HCT116 (cell line): ENCODE measurements around the gene NRGN. TPM values are rescaled to one million over a fixed set of nuclear protein-coding genes. Genes with fewer than 3 reads are reported as not detected.

Experiments used
- ATAC-seq: fragments of 200-7000 bp; cut with Tn5 transposase; 2 replicates; pipeline ENCODE4 v1.9.1; 2020; ENCODE audit warnings: mild to moderate bottlenecking, moderate library complexity
- BruUV-seq: library from RNA; stranded (reverse); fragments of 400-500 nt; replicated peaks from 2 replicates; lab custom pipeline; 2021; lab: Mats Ljungman, UMichigan
- CTCF ChIA-PET: fragments of 300-600 bp; sonication (Branson Sonifier 250); formaldehyde crosslinking; loops from one replicate; lab custom pipeline; 2021; ENCODE audit warnings: antibody characterized with exemption; lab: Charles Lee
- POLR2A ChIA-PET: fragments of 300-600, 350-600 bp; sonication (Branson Sonifier 250); formaldehyde crosslinking; loops from one replicate; lab custom pipeline; 2021; ENCODE audit warnings: antibody characterized with exemption; lab: Charles Lee
- RAD21 ChIA-PET, 2 experiments: fragments of 300-600 bp; sonication (Branson Sonifier 250); formaldehyde crosslinking; loops; one replicate each; lab custom pipeline; 2023; ENCODE audit warnings: low total read pairs in 2 of 2; ENCODE audit not compliant: uncharacterized antibody in 2 of 2, unreplicated experiment in 2 of 2, low non-redundant PET in 1 of 2; lab: Charles Lee
- DNase-seq: peaks from one replicate; pipeline ENCODE4 v3.0.0-alpha.2; 2010; ENCODE audit warnings: low read depth, low spot score
- H2AFZ ChIP-seq: fragments of 200-600 bp; shearing (Covaris generic), sonication (generic); 2 replicates; pipeline ENCODE4 v1.6.1; 2017; ENCODE audit warnings: low read depth, mixed run types, mixed read lengths, antibody characterized with exemption, low read length; ENCODE audit not compliant: poor library complexity, severe bottlenecking
- H3K27ac ChIP-seq: 2 replicates; pipeline ENCODE4 v1.5.1; 2012; ENCODE audit warnings: low read depth, low read length
- H3K27me3 ChIP-seq: fragments of 200-600 bp; sonication (generic); 2 replicates; pipeline ENCODE4 v1.6.1; 2016; ENCODE audit warnings: mixed run types, low read length, mixed read lengths; ENCODE audit not compliant: insufficient read depth
- H3K36me3 ChIP-seq, 2 experiments: fragments of 200-500 bp in 1 of 2; fragments of 200-600 bp in 1 of 2; sonication (Bioruptor generic) in 1 of 2; sonication (generic) in 1 of 2; 2 replicates each; pipeline versions ENCODE4 v1.5.1 to v1.6.1; 2014 to 2016; ENCODE audit warnings: low read length in 2 of 2, inconsistent platforms in 1 of 2, mixed read lengths in 1 of 2, mixed run types in 1 of 2; ENCODE audit not compliant: insufficient read depth in 2 of 2, control insufficient read depth in 1 of 2
- H3K4me1 ChIP-seq, 2 experiments: fragments of 200-600 bp in 1 of 2; sonication (generic) in 1 of 2; 2 replicates each; pipeline versions ENCODE4 v1.5.1 to v1.6.1; 2012 to 2017; ENCODE audit warnings: low read length in 2 of 2, inconsistent platforms in 1 of 2, mild to moderate bottlenecking in 1 of 2, mixed read lengths in 1 of 2, mixed run types in 1 of 2, moderate library complexity in 1 of 2; ENCODE audit not compliant: insufficient read depth in 2 of 2, control insufficient read depth in 1 of 2
- H3K4me2 ChIP-seq: fragments of 200-600 bp; sonication (generic); 2 replicates; pipeline ENCODE4 v1.6.1; 2017; ENCODE audit warnings: mixed run types, low read length, mixed read lengths
- H3K4me3 ChIP-seq, 2 experiments: fragments of 200-600 bp in 1 of 2; sonication (generic) in 1 of 2; replicated peaks in 1 of 2; 2 replicates each; pipeline ENCODE4 v1.5.1; 2011 to 2016; ENCODE audit warnings: low read length in 2 of 2, control low read depth in 1 of 2, low read depth in 1 of 2, mild to moderate bottlenecking in 1 of 2, mixed read lengths in 1 of 2, mixed run types in 1 of 2
- H3K79me2 ChIP-seq: fragments of 200-600 bp; sonication (generic); 2 replicates; pipeline ENCODE4 v1.6.1; 2017; ENCODE audit warnings: mild to moderate bottlenecking, mixed run types, low read length, moderate library complexity, mixed read lengths; ENCODE audit not compliant: insufficient read depth
- H3K9ac ChIP-seq: fragments of 200-600 bp; sonication (generic); 2 replicates; pipeline ENCODE4 v1.6.1; 2016; ENCODE audit warnings: low read length, mixed read lengths
- H3K9me2 ChIP-seq: fragments of 200-600 bp; sonication (generic), shearing (Covaris generic); 2 replicates; pipeline ENCODE4 v1.6.1; 2017; ENCODE audit warnings: mixed run types, mild to moderate bottlenecking, moderate library complexity; ENCODE audit not compliant: insufficient read depth
- H3K9me3 ChIP-seq, 2 experiments: fragments of 200-500 bp in 1 of 2; fragments of 200-600 bp in 1 of 2; sonication (Bioruptor generic) in 1 of 2; sonication (generic) in 1 of 2; 2 replicates each; pipeline ENCODE4 v1.6.1; 2014 to 2017; ENCODE audit warnings: low read length in 2 of 2, mixed read lengths in 2 of 2, inconsistent platforms in 1 of 2, low read depth in 1 of 2, mild to moderate bottlenecking in 1 of 2, mixed run types in 1 of 2, moderate library complexity in 1 of 2; ENCODE audit not compliant: control insufficient read depth in 1 of 2, insufficient read depth in 1 of 2
- H4K20me1 ChIP-seq: fragments of 200-600 bp; sonication (generic), shearing (Covaris generic); 2 replicates; pipeline ENCODE4 v1.6.1; 2017; ENCODE audit warnings: mixed run types, mild to moderate bottlenecking, moderate library complexity; ENCODE audit not compliant: insufficient read depth
- CEBPB ChIP-seq: IDR thresholded peaks from 2 replicates; pipeline ENCODE4 v1.6.1; 2012; ENCODE audit warnings: low read depth
- EGR1 ChIP-seq: IDR thresholded peaks from 2 replicates; pipeline ENCODE4 v1.6.1; 2012; ENCODE audit warnings: low read depth
- EZH2 ChIP-seq: fragments of 200-600 bp; sonication (generic); IDR thresholded peaks from 2 replicates; pipeline ENCODE4 v1.6.1; 2017; ENCODE audit warnings: antibody characterized with exemption, mixed run types
- EZH2phosphoT487 ChIP-seq: fragments of 200-600 bp; IDR thresholded peaks from 2 replicates; pipeline ENCODE4 v1.6.1; 2018; ENCODE audit warnings: antibody characterized with exemption, borderline replicate concordance
- FOSL1 ChIP-seq: IDR thresholded peaks from 2 replicates; pipeline ENCODE4 v1.6.1; 2012; ENCODE audit warnings: low read depth
- JUND ChIP-seq: IDR thresholded peaks from 2 replicates; pipeline ENCODE4 v1.6.1; 2012
- POLR2A ChIP-seq: IDR thresholded peaks from 2 replicates; pipeline ENCODE4 v1.7.0; 2011; ENCODE audit warnings: borderline replicate concordance; ENCODE audit not compliant: insufficient read depth, insufficient read length; ENCODE audit errors: extremely low read depth
- POLR2AphosphoS5 ChIP-seq: IDR thresholded peaks from 2 replicates; pipeline ENCODE4 v1.6.1; 2011; ENCODE audit warnings: mild to moderate bottlenecking, low read depth, low read length, moderate library complexity
- RAD21 ChIP-seq: IDR thresholded peaks from 2 replicates; pipeline ENCODE4 v1.6.1; 2012; ENCODE audit warnings: low read depth, mild to moderate bottlenecking
- SP1 ChIP-seq: IDR thresholded peaks from 2 replicates; pipeline ENCODE4 v1.6.1; 2012; ENCODE audit warnings: low read depth
- SRF ChIP-seq: IDR thresholded peaks from 2 replicates; pipeline ENCODE4 v1.6.1; 2012; ENCODE audit warnings: low read depth
- TCF7L2 ChIP-seq: IDR thresholded peaks from 2 replicates; pipeline ENCODE4 v1.7.0; 2011; ENCODE audit warnings: borderline replicate concordance, inconsistent platforms; ENCODE audit not compliant: insufficient read depth, insufficient read length; ENCODE audit errors: extremely low read depth
- YY1 ChIP-seq: IDR thresholded peaks from 2 replicates; pipeline ENCODE4 v1.6.1; 2011; ENCODE audit warnings: low read length, low read depth, moderate library complexity, mild to moderate bottlenecking; ENCODE audit not compliant: insufficient replicate concordance; ENCODE audit errors: extremely low read depth
- ZFX ChIP-seq: fragments of 450-650 bp; IDR thresholded peaks from 2 replicates; pipeline ENCODE4 v1.6.1; 2017
- ZNF274 ChIP-seq: fragments of 200-500 bp; sonication (Bioruptor generic); IDR thresholded peaks from 2 replicates; pipeline ENCODE4 v1.6.1; 2014; ENCODE audit warnings: mild to moderate bottlenecking, low read depth, low read length, inconsistent platforms
- intact Hi-C: fragments of 100-400 bp; cut with micrococcal nuclease; formaldehyde crosslinking; loops from 2 replicates; pipeline ENCODE4 v1.10.0; 2022
- total RNA-seq: library from RNA; stranded (reverse); gene quantifications from one replicate; pipeline ENCODE4 v1.2.1, GENCODE V29; 2021; ENCODE audit not compliant: unreplicated experiment
- TF ChIP-seq, protein P1 (sequence below): IDR thresholded peaks from 2 replicates; pipeline ENCODE4 v1.6.1; 2011; ENCODE audit warnings: mild to moderate bottlenecking, low read length, moderate library complexity; ENCODE audit not compliant: insufficient replicate concordance; ENCODE audit errors: extremely low read depth
- TF ChIP-seq, protein P2 (sequence below): IDR thresholded peaks from 2 replicates; pipeline ENCODE4 v1.6.1; 2012; ENCODE audit warnings: low read depth
- TF ChIP-seq, protein P3 (sequence below): IDR thresholded peaks from 2 replicates; pipeline ENCODE4 v1.6.1; 2012
- TF ChIP-seq, protein P4 (sequence below): IDR thresholded peaks from 2 replicates; pipeline ENCODE4 v1.6.1; 2012

NRGN gene
- total RNA-seq, 1 experiment from 2014 or later, result 33.3 TPM

DNA sequence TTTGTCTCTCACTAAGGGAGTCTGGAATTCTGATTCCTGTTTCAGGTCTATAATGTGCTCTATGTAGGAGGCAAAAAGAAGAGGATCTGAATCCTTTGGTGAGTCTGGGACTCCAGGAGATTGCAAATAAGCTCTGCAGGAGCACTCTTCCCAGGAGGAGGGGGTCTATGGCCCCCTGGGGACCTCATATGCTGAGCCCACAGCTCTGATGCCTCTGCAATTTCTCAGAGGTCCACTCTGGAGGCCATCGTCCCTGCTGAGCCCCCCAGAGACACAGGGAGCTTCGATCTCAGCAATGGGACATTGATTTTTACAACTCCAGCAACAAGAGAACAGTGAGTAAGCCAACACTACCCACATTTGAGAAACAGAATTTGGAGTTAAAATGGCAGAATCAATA, 20.2 kb upstream of the NRGN start:
- DNase-seq (no peak), ATAC-seq (no peak)
- CTCF ChIA-PET, result no interaction called here
- no peaks in the 10 kb centered on the region for H3K79me2 ChIP-seq
- peaks cover 7 to 11% of the 10 kb centered on the region in 2 experiments; a peak in 3 of 4 replicates for H3K4me1 ChIP-seq
- RAD21 ChIA-PET, result no interaction called here
- H3K36me3 ChIP-seq, result no peaks in the 10 kb centered on the region
- intact Hi-C loops, result no loop called here
- H3K9me3 ChIP-seq, result no peaks in the 10 kb centered on the region
- POLR2A ChIA-PET, result no interaction called here
- H4K20me1 ChIP-seq, result no peaks in the 10 kb centered on the region
- H3K27ac ChIP-seq, result no peak overlapping the region
- H3K9ac ChIP-seq, result no peak overlapping the region
- H3K9me2 ChIP-seq, result no peaks in the 10 kb centered on the region
- no peak for TF ChIP-seq FOSL1
- TF ChIP-seq, protein P1, sequence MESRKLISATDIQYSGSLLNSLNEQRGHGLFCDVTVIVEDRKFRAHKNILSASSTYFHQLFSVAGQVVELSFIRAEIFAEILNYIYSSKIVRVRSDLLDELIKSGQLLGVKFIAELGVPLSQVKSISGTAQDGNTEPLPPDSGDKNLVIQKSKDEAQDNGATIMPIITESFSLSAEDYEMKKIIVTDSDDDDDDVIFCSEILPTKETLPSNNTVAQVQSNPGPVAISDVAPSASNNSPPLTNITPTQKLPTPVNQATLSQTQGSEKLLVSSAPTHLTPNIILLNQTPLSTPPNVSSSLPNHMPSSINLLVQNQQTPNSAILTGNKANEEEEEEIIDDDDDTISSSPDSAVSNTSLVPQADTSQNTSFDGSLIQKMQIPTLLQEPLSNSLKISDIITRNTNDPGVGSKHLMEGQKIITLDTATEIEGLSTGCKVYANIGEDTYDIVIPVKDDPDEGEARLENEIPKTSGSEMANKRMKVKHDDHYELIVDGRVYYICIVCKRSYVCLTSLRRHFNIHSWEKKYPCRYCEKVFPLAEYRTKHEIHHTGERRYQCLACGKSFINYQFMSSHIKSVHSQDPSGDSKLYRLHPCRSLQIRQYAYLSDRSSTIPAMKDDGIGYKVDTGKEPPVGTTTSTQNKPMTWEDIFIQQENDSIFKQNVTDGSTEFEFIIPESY, result no peak
- TF ChIP-seq CEBPB, result no peak
- TF ChIP-seq TCF7L2, result no peak
- TF ChIP-seq SRF, result no peak
- no peak for TF ChIP-seq POLR2A
- no peak for TF ChIP-seq SP1
- TF ChIP-seq JUND, result no peak
- TF ChIP-seq, protein P2, sequence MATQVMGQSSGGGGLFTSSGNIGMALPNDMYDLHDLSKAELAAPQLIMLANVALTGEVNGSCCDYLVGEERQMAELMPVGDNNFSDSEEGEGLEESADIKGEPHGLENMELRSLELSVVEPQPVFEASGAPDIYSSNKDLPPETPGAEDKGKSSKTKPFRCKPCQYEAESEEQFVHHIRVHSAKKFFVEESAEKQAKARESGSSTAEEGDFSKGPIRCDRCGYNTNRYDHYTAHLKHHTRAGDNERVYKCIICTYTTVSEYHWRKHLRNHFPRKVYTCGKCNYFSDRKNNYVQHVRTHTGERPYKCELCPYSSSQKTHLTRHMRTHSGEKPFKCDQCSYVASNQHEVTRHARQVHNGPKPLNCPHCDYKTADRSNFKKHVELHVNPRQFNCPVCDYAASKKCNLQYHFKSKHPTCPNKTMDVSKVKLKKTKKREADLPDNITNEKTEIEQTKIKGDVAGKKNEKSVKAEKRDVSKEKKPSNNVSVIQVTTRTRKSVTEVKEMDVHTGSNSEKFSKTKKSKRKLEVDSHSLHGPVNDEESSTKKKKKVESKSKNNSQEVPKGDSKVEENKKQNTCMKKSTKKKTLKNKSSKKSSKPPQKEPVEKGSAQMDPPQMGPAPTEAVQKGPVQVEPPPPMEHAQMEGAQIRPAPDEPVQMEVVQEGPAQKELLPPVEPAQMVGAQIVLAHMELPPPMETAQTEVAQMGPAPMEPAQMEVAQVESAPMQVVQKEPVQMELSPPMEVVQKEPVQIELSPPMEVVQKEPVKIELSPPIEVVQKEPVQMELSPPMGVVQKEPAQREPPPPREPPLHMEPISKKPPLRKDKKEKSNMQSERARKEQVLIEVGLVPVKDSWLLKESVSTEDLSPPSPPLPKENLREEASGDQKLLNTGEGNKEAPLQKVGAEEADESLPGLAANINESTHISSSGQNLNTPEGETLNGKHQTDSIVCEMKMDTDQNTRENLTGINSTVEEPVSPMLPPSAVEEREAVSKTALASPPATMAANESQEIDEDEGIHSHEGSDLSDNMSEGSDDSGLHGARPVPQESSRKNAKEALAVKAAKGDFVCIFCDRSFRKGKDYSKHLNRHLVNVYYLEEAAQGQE, result no peak
- TF ChIP-seq EZH2, result no peak
- no peak for TF ChIP-seq POLR2AphosphoS5
- TF ChIP-seq EZH2phosphoT487, result no peak
- TF ChIP-seq RAD21, result no peak
- TF ChIP-seq YY1, result no peak
- TF ChIP-seq ZNF274, result no peak
- no peak for TF ChIP-seq ZFX
- TF ChIP-seq, protein P3, sequence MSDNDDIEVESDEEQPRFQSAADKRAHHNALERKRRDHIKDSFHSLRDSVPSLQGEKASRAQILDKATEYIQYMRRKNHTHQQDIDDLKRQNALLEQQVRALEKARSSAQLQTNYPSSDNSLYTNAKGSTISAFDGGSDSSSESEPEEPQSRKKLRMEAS, result no peak
- no peak for TF ChIP-seq EGR1
- TF ChIP-seq, protein P4, sequence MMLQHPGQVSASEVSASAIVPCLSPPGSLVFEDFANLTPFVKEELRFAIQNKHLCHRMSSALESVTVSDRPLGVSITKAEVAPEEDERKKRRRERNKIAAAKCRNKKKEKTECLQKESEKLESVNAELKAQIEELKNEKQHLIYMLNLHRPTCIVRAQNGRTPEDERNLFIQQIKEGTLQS, result no peak
- H3K4me3 ChIP-seq, result no peak overlapping the region
- BruUV-seq, result no TSS peak
- peaks cover 85% of the 10 kb centered on the region for H3K27me3 ChIP-seq
- no peak overlapping the region for H3K4me2 ChIP-seq
- no peak overlapping the region for H2AFZ ChIP-seq
